Measurements from ENCODE around the gene CADM1.

CADM1 gene

DNA sequence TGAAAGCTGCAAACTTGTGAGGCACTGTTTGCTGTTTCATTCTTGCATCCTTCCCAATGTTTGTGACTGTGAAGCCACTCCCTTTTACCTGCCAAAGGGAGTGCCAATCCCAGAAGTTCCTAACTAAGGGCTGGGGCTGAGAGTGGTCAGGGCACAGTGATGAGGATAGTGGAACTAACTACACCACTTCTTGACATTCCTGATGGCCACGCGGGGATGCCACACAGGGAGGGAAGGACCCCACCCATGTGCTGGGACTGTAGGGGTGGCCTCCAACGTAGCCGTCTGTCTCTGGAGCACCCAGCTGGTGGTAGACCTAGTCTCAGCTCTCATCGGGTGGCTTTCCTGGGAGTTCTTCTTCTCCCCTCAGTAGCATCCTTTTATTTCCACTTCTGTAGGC lies 335.5 kb downstream of the CADM1 start:
- DNase-seq, result no peak

GRCh38 chr11:115168229-115168671 lies 336.0 kb downstream of the CADM1 start:
- no peak for DNase-seq

GRCh38 chr11:115167456-115167855 lies 336.8 kb downstream of the CADM1 start:
- DNase-seq, result no peak

- no peak for DNase-seq
Observed at GRCh38 chr11:115166820-115167219, 337.4 kb downstream of the CADM1 start.

DNA sequence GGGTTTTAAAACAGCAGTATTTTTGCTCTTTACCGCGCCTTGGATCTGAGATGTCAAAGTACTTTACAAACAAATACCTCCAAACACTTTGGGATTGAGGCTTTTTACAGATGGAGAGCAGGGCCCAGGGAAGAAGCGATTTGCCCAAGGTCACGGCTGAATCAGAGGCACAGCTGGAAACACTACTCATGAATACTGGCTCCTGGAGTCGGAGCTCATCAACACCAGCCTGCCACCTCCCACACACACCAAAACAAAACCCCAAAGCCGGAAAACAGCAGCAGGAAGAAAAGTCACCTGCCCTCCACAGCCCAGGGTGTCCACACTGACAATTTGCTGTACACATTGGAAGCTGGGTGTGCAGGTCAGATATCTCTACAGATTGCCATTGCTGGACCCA lies 339.4 kb downstream of the CADM1 start:
- no peak for DNase-seq

DNA sequence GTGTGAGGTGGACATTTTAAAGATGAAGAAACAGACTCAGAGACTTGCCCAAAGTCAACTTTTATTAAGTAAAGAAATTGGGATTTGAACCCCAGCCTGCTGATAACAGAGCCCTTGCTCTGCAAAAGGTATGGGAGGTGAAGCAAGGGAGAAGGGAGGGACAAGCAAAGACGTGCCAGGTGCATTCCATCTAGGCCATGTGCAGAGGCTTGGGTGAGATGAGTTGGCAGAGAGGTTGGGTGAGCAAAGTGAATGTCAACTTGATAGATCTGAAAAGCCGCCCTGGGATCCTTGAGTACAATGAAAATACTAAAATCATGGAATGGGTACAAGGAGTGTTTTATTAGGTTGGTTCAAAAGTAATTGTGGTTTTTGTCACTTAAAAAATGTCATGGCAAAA lies 341.3 kb downstream of the CADM1 start:
- no peak for DNase-seq

- DNase-seq, result no peak
Observed at GRCh38 chr11:115161876-115162275, 342.3 kb downstream of the CADM1 start.

DNA sequence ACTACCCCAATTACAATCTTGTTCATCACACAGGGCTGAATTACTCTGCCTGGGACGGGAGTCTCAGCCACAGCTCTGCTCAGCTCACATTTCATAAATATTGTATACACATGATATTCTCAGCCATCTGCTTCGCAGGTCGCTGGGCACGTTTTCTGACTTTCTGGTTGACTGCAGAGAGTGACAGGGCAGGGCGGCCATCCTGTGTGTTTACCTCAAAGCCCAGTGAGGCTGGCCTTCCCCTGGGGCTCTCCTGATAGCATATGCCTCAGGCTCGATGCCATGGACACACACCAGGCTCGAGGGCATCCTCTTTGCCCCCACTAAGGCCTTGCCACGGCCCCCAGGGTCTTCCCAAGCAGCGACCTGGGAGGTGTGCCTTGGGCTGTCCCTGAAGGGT lies 345.0 kb downstream of the CADM1 start:
- no peak for DNase-seq

- no peak for DNase-seq
Observed at GRCh38 chr11:115158053-115158452, 346.2 kb downstream of the CADM1 start.

DNA sequence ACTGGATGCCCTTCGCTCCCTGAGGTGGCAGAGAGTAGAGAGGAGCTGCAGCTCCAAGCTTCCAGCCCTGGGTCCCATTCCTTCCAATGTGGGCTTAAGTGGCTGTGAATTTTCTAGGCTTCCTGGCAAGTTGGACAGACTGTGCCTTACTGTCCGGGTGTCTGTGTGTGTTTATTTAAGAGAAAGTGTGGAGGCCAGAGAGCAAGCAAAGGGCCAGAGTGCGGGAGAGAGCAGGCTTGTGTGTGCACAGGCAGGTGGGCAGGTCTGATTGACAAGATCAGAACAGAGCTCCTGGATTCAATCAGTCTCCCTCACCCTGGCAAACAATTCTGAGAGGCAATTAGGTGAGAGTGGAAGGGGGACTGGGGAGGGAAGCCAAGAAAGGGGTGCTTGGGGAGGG lies 347.0 kb downstream of the CADM1 start:
- no peak for DNase-seq

GRCh38 chr11:115155978-115156377 lies 348.2 kb downstream of the CADM1 start:
- no peak for DNase-seq

GRCh38 chr11:115155320-115155719 lies 348.9 kb downstream of the CADM1 start:
- DNase-seq, result no peak

GRCh38 chr11:115154355-115154736 lies 349.9 kb downstream of the CADM1 start:
- no peak for DNase-seq

GRCh38 chr11:115153731-115154354 lies 350.4 kb downstream of the CADM1 start:
- DNase-seq, result no peak

- no peak for DNase-seq
Observed at GRCh38 chr11:115153135-115153534, 351.1 kb downstream of the CADM1 start.

- DNase-seq, result no peak
Observed at GRCh38 chr11:115151010-115151409, 353.2 kb downstream of the CADM1 start.

DNA sequence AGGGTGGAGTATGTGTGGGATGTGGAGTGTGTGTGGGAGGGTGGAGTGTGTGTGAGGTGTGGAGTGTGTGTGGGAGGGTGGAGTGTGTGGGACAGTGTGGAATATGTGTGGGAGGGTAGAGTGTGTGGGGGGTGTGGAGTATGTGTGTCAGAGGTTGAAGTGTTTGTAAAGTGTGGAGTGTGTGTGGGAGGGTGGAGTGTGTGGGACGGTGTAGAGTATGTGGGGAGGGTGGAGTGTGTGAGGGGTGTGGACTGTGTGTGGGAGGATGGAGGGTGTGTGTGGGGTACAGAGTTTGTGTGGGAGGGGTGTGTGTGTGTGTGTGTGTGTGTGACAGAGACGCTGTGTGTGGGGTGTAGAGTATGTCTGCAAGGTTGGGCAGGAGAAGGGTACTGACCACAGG lies 355.5 kb downstream of the CADM1 start:
- DNase-seq, result no peak

- no peak for DNase-seq
Observed at GRCh38 chr11:115148101-115148500, 356.1 kb downstream of the CADM1 start.

GRCh38 chr11:115147243-115147807 lies 356.9 kb downstream of the CADM1 start:
- no peak for DNase-seq

GRCh38 chr11:115146425-115146824 lies 357.8 kb downstream of the CADM1 start:
- no peak for DNase-seq

DNA sequence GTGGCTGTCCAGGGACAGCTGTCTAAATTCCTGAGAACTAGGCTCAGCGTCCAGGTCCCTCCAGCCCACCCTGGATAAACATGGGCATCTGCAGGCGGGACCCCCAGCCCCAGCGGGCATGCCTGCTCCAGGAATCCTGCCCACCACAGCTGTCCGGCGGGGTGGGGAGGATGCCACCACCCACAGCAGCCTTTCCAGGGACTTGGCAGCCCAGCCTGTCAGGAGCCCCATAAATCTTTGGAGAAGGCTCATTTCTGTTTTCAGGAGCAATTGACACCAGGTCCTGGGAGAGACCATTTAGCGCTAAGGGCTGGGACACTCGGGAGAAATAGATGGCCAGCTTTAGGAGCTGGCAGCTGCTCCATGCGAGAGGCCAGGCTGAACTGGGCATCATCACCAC lies 358.9 kb downstream of the CADM1 start:
- DNase-seq, result no peak

DNA sequence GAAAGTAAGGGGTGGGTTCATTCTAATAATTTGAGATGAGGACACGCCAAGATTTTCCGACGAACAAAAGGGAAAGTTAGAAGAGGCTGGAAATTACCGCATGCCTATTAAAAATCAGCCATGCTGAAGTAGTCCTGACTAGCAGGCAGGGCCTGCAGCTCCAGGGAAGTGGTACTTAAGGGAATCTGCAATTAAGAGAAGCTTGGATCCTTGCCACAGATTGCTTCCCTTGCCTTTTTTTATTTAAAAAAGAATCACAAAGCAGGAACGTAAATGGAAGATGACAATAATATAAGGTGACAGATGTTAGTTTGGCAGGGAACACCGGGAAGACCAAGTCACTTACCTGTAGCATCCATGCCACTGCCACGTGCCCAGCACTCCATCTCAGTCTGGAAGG lies 359.3 kb downstream of the CADM1 start:
- DNase-seq, result no peak

DNA sequence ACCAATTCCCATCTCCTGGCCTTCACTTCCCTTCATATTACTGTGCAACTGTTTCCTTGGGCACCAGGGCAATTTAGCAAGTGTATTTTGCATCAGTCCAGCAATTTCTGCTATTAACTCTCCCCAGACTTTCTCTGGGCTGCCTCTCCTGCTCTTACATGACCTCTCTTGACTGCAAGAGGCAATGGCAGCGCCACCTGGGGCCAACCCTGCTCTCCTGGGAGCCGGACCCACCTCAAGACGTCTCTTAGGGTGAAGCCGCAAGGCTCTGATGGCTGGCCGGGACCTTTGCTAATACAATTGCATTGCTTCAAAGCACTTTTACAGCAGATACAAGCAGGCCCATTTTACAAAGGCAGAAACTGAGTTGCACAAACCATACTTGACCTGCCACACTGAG lies 360.2 kb downstream of the CADM1 start:
- no peak for DNase-seq

DNA sequence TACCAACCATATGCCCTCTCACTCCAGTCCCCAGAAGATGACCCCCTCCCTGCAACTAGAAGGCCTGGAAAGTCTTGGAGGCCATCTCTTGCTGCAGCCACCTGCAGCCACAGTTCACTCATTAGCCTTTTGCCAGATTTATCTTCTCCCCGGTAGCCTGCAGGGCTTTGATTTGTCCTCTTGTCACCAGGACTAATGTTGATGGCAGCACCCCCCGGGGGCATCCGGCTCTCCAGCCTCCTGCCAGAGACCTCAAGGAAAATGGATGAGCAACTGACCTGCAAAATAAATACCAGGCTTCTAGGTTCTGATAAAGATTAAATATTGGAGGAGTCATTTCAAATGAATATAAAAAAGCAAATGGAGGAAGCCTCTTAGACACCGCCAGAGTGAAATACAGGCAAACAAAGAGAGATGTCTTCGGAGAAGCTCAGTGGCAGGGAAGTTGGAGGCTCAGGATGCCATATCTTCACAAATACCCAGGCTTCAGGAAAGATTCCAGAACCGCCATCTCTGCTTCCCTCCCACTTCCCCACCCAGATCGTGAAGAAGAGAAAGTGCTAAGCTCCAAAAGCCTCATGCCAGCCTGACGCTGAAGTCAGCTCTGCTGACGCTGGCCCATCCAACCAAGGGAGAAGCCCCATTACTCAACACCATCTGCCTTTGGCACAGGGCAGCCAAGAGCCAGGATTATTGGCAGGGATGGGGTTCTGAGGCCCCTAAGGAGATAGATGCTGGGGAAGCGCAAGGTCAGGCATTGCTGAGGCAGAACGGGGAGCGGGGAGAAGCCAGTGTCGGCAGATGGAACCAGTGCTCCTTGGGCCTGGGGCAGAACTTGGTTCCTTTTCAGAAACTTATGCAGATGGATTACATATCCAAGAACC lies 362.7 kb downstream of the CADM1 start:
- no peak for DNase-seq

Data from amniotic stem cell (primary cell).